Panc1 (cell line): Measurements from ENCODE around the gene RMDN3.

Source experiments
- POLR2AphosphoS5 ChIP-seq: IDR thresholded peaks from 2 replicates; pipeline ENCODE4 v1.6.1; 2012; ENCODE audit warnings: mild to moderate bottlenecking, low read depth, low read length, moderate library complexity
- SIN3A ChIP-seq: IDR thresholded peaks from 2 replicates; pipeline ENCODE4 v1.6.1; 2012; ENCODE audit warnings: low read depth, mild to moderate bottlenecking, low read length, moderate library complexity, borderline replicate concordance; ENCODE audit not compliant: insufficient read depth
- TCF7L2 ChIP-seq: IDR thresholded peaks from 2 replicates; pipeline ENCODE4 v1.6.1; 2011; ENCODE audit warnings: mild to moderate bottlenecking, low read depth, low read length, inconsistent platforms
- TF ChIP-seq, protein P1 (sequence below): fragments of 450-650 bp; IDR thresholded peaks from 2 replicates; pipeline ENCODE4 v1.5.1; 2017; ENCODE audit warnings: mild to moderate bottlenecking
- TF ChIP-seq, protein P2 (sequence below), 2 experiments: IDR thresholded peaks; 2 replicates each; pipeline ENCODE4 v1.6.1; 2011 to 2012; ENCODE audit warnings: low read depth in 2 of 2, control low read depth in 1 of 2, low read length in 1 of 2, mild to moderate bottlenecking in 1 of 2, moderate library complexity in 1 of 2; ENCODE audit not compliant: insufficient read depth in 1 of 2

DNA sequence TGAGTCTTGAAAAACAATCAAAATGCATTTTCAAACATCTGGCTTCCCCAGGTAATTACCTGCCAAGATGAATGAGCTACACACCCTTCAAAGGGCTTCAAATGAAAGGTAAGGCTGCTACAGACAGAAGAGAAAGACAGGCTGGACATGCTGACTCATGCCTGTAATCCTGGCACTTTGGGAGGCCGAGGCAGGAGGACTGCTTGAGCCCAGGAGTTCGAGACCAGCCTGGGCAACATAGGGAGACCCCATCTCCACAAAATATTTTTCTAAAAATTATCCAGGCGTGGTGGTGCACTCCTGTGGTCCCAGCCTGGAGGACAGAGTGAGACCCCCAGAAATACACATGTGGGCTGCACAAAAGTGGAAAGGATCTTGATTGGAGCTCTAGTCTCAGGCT, 37.3 kb upstream of the RMDN3 start:
- TF ChIP-seq, protein P1, sequence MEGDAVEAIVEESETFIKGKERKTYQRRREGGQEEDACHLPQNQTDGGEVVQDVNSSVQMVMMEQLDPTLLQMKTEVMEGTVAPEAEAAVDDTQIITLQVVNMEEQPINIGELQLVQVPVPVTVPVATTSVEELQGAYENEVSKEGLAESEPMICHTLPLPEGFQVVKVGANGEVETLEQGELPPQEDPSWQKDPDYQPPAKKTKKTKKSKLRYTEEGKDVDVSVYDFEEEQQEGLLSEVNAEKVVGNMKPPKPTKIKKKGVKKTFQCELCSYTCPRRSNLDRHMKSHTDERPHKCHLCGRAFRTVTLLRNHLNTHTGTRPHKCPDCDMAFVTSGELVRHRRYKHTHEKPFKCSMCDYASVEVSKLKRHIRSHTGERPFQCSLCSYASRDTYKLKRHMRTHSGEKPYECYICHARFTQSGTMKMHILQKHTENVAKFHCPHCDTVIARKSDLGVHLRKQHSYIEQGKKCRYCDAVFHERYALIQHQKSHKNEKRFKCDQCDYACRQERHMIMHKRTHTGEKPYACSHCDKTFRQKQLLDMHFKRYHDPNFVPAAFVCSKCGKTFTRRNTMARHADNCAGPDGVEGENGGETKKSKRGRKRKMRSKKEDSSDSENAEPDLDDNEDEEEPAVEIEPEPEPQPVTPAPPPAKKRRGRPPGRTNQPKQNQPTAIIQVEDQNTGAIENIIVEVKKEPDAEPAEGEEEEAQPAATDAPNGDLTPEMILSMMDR = no peak
- TF ChIP-seq, protein P2, sequence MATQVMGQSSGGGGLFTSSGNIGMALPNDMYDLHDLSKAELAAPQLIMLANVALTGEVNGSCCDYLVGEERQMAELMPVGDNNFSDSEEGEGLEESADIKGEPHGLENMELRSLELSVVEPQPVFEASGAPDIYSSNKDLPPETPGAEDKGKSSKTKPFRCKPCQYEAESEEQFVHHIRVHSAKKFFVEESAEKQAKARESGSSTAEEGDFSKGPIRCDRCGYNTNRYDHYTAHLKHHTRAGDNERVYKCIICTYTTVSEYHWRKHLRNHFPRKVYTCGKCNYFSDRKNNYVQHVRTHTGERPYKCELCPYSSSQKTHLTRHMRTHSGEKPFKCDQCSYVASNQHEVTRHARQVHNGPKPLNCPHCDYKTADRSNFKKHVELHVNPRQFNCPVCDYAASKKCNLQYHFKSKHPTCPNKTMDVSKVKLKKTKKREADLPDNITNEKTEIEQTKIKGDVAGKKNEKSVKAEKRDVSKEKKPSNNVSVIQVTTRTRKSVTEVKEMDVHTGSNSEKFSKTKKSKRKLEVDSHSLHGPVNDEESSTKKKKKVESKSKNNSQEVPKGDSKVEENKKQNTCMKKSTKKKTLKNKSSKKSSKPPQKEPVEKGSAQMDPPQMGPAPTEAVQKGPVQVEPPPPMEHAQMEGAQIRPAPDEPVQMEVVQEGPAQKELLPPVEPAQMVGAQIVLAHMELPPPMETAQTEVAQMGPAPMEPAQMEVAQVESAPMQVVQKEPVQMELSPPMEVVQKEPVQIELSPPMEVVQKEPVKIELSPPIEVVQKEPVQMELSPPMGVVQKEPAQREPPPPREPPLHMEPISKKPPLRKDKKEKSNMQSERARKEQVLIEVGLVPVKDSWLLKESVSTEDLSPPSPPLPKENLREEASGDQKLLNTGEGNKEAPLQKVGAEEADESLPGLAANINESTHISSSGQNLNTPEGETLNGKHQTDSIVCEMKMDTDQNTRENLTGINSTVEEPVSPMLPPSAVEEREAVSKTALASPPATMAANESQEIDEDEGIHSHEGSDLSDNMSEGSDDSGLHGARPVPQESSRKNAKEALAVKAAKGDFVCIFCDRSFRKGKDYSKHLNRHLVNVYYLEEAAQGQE (IDR thresholded peaks at IDR 0.05; ENCODE audit: insufficient read depth in 1 of 2, low read depth in 2 of 2, low read length in 1 of 2) = no peak
- TF ChIP-seq POLR2AphosphoS5 (no peak), TCF7L2 (no peak), SIN3A (no peak)
